Adipocyte (in vitro differentiated cells): ENCODE measurements around the gene GAB3.
"Not testable (repeated sequence)": the region's sequence is repeated elsewhere in the genome, so short reads cannot be mapped to it uniquely, and the experiment has no call there.

ENCODE experiments used
- DNase-seq: peaks from one replicate; pipeline ENCODE4 v3.0.0-alpha.2; 2015; ENCODE audit warnings: low read depth
- H3K27me3 ChIP-seq: replicated peaks from 2 replicates; pipeline ENCODE4 v1.7.0; 2013; ENCODE audit warnings: mild to moderate bottlenecking, low read length, moderate library complexity; ENCODE audit not compliant: control insufficient read depth, insufficient read depth
- H3K36me3 ChIP-seq: 2 replicates; pipeline ENCODE4 v1.7.0; 2013; ENCODE audit warnings: low read length, mild to moderate bottlenecking, moderate library complexity; ENCODE audit not compliant: control insufficient read depth, insufficient read depth, severe bottlenecking
- H3K4me1 ChIP-seq: 2 replicates; pipeline ENCODE4 v1.7.0; 2013; ENCODE audit warnings: mild to moderate bottlenecking, low read length, moderate library complexity; ENCODE audit not compliant: control insufficient read depth, insufficient read depth
- H3K4me3 ChIP-seq: 2 replicates; pipeline ENCODE4 v1.7.0; 2013; ENCODE audit warnings: mild to moderate bottlenecking, low read length, moderate library complexity
- H3K9ac ChIP-seq: 2 replicates; pipeline ENCODE4 v1.7.0; 2013; ENCODE audit warnings: mild to moderate bottlenecking, low read length, moderate library complexity
- H3K9me3 ChIP-seq: 2 replicates; pipeline ENCODE4 v1.7.0; 2013; ENCODE audit warnings: mild to moderate bottlenecking, low read length, moderate library complexity; ENCODE audit not compliant: control insufficient read depth

Gene GAB3

DNA sequence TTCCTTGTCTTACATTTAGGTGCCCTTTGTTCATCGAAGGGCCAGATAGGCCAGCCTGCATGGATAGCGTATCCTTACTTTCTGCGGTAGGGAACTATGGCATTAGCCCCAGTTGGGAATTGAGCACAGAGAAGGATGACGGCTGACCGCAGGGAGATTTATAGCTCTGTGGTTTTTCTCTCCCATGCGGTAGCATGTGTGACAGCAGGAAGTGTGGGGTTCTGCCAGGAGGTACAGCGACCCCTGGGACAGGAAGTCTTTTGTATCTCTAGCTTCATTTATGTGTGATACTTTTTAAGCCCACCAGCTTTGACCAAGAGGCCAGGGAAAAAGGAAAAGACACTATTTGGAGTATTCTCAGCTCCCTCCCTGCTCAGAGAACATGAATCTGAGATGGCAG, 33.1 kb downstream of the GAB3 start:
- Histone ChIP-seq H3K4me1 (peaks cover 11% of the 10 kb centered on the region), H3K27me3 (peaks cover 13% of the 10 kb centered on the region), H3K9ac (no peak overlapping the region), H3K9me3 (peaks cover 11% of the 10 kb centered on the region), H3K4me3 (no peak overlapping the region), H3K36me3 (no peaks in the 10 kb centered on the region)
- no peak for DNase-seq

DNA sequence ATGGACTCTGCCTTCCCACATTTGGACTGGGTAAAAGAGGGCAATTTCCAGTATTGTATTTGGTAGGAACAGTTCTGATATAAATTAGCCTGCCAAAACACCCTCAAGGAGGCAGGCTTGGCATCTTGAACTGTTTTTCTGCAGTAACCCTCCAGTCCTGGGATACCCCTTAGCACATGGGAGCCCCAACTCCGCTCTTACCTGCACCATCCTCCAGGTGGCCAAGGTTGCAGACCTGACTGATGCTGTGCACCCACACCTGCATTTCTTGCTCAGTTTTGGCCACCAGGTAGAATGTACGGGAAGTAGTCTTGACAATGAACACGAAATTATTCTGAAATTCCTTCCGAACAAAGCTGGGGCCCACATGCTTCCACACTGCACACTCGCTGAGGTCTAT, 35.1 kb downstream of the GAB3 start:
- Histone ChIP-seq H3K27me3 (peaks cover 13% of the 10 kb centered on the region), H3K9ac (no peak overlapping the region), H3K4me1 (peaks cover 14% of the 10 kb centered on the region), H3K9me3 (peaks cover 3% of the 10 kb centered on the region), H3K36me3 (no peaks in the 10 kb centered on the region), H3K4me3 (no peak overlapping the region)
- DNase-seq: no peak

DNA sequence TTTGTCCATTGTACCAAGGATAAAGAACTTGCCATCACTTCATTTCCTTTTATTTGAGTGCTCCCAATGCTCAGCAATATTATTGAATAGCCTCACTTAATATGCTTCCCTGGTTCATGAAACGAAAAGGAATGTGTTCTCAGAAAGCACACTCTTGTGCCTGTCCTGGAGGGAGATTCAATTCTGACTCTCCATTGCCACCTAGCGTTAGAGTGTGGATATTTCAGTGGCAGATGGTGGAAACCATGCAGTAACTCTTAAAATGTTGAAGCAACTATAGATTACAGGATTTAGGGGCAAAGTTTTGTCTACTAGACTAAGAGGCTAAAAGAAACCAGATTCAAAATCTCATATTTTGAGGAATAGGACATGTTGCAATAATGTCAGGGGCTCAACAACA, 36.0 kb downstream of the GAB3 start:
- H3K9me3 ChIP-seq: no peaks in the 10 kb centered on the region
- peaks cover 13% of the 10 kb centered on the region for H3K27me3 ChIP-seq
- peaks cover 14% of the 10 kb centered on the region for H3K4me1 ChIP-seq
- no peak overlapping the region for H3K4me3 ChIP-seq
- peak; percentile 77 for DNase-seq
- no peaks in the 10 kb centered on the region for H3K36me3 ChIP-seq
- no peak overlapping the region for H3K9ac ChIP-seq

DNA sequence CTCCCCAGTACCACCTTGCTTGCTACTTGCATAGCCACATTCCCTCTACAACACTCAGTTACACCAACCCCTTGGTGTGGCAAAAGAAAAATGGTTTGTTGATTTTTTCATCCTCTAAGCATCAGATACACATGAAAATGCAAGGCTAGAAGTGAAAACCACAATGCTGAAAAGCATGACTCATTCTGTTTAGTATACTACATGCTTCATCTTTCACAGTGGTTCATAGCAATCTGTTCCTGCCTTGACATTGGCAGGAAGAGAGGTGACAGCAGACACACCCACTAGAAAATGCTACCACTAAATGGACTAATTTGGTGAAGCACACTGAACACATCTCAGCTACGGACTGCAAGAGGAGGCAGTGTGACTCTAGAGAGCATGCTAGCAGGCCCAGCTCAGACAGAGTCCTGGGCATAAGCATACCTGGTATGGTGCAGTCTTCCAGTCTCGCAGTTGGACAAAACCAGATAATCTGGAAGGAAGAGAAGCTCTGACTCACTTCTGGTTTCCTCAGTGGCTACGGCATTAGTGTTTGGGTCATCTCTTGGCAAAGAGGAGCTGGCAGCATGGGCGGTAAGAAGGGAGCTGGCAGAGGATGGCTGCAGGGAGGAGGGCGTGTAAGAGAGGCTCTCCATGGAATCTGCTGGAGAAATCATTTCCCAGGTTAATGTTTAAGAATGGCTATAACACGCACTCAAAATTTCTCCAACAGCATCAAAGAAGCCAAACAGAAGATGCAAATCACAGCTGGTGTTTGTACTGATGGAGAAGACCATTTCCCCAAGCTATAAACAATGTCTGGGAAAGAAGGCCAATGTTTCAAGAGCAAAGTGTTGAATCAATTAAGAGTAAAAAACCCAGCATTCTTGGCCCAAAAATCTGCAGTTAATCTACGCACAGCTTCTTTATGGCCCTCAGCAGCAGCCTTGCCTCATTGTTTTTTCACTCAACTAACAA, 37.8 kb downstream of the GAB3 start:
- peaks cover 14% of the 10 kb centered on the region for H3K4me1 ChIP-seq
- no peak overlapping the region for H3K4me3 ChIP-seq
- H3K9ac ChIP-seq: no peak overlapping the region
- no peaks in the 10 kb centered on the region for H3K36me3 ChIP-seq
- DNase-seq: peak; percentile 56
- peaks cover 13% of the 10 kb centered on the region for H3K27me3 ChIP-seq
- H3K9me3 ChIP-seq: no peaks in the 10 kb centered on the region

DNA sequence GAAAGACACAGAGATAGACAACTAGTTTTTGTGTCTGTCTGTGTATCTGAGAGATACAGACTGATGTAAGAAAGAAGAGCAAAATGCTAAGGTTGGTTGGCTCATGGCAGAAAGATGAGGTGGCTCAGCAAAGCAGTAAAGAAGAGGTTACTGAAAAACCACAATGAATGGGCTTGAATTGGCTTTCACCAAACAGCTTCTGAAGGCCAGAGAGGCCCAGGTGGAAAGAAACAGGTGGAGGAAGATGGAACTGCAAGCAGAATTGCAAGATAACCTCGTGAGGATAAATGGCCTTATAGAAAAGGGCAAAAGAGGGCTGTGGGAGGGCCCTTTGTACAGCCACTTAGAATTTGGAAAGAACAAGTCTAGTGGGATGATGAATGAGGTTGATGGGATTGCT, 39.6 kb downstream of the GAB3 start:
- H3K9me3 ChIP-seq: no peaks in the 10 kb centered on the region
- no peaks in the 10 kb centered on the region for H3K36me3 ChIP-seq
- H3K4me1 ChIP-seq: peaks cover 10% of the 10 kb centered on the region
- H3K27me3 ChIP-seq: peaks cover 12% of the 10 kb centered on the region
- DNase-seq: no peak
- no peak overlapping the region for H3K9ac ChIP-seq
- no peak overlapping the region for H3K4me3 ChIP-seq

DNA sequence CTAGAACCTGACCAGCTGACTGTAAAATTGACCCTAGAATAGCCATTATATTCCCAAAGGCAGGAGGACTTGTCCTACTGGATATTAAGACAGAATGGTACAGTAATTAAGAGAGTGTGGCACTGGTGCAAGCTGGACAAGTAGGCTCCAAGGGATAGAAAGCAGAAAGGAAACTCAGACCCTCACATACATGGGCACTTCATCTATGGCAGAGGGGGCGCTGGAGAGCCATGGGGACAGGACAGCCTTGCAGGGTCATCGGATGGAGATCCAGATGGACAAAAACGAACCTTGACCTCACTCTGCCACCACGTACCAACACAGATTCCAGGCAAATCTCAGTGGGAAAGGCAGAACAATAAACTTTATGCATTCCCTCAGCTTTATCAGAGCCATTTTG, 40.6 kb downstream of the GAB3 start:
- no peak for DNase-seq
- H3K27me3 ChIP-seq: peaks cover 3% of the 10 kb centered on the region
- H3K4me3 ChIP-seq: no peak overlapping the region
- peaks cover 10% of the 10 kb centered on the region for H3K4me1 ChIP-seq
- no peak overlapping the region for H3K9ac ChIP-seq
- H3K9me3 ChIP-seq: no peaks in the 10 kb centered on the region
- no peaks in the 10 kb centered on the region for H3K36me3 ChIP-seq

DNA sequence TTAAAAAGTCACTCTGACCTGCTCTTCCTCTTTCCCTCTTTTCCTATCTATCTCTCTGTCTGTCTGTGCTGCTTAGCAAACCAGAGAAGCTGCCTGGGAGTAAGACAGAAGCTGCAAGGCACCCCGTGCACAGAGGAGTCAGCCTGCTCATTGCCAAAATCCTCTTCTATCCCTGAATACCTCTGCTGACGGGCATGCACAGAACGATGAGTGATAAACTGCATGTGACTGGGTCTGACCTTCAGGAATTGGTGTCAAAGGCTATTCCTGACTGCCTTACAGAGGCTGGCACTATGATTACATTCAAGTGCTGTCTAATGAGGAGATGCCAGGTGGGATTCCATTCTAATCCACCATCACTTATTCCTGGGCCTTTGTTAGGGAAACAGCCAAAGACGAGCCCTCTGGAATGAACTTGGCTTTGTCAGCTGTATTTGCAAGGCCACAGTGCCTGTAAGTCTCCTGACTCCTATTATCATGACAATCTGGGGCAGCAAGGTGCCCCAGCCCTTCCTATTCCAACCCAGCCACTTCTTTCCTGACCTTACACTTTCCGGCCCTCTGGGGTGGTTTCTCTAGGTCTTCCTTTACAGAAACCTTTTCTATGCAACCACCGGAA, 52.1 kb downstream of the GAB3 start:
- DNase-seq: no peak
- no peak overlapping the region for H3K9ac ChIP-seq

DNA sequence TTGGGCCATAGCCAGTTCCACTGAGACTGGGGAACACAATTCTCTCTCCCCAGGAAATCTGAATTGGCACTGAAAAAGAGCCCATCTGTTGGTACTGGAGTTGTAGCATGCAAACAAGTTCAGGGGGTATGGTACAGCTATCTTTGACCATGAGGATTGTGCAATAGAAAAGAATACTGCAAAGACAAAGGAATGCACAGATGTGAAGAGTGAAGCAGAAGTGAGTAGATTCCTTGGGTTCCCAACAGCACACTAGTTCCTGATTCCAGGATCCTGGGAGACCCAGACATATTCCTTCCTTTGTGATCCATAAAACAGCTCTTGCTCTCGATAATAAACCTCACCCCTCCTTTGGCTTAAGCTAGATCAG, 54.2 kb downstream of the GAB3 start:
- Histone ChIP-seq H3K4me1 (peaks cover 18% of the 10 kb centered on the region), H3K36me3 (no peaks in the 10 kb centered on the region), H3K27me3 (no peaks in the 10 kb centered on the region), H3K9me3 (peaks cover 3% of the 10 kb centered on the region), H3K9ac (no peak overlapping the region), H3K4me3 (no peak overlapping the region)
- peak; percentile 29 for DNase-seq

More for the DNA sequence above, 52.1 kb downstream of the GAB3 start:
- H3K36me3 ChIP-seq: no peaks in the 10 kb centered on the region
- peaks cover 18% of the 10 kb centered on the region for H3K4me1 ChIP-seq
- H3K9me3 ChIP-seq: no peaks in the 10 kb centered on the region
- H3K4me3 ChIP-seq: no peak overlapping the region
- no peaks in the 10 kb centered on the region for H3K27me3 ChIP-seq

DNA sequence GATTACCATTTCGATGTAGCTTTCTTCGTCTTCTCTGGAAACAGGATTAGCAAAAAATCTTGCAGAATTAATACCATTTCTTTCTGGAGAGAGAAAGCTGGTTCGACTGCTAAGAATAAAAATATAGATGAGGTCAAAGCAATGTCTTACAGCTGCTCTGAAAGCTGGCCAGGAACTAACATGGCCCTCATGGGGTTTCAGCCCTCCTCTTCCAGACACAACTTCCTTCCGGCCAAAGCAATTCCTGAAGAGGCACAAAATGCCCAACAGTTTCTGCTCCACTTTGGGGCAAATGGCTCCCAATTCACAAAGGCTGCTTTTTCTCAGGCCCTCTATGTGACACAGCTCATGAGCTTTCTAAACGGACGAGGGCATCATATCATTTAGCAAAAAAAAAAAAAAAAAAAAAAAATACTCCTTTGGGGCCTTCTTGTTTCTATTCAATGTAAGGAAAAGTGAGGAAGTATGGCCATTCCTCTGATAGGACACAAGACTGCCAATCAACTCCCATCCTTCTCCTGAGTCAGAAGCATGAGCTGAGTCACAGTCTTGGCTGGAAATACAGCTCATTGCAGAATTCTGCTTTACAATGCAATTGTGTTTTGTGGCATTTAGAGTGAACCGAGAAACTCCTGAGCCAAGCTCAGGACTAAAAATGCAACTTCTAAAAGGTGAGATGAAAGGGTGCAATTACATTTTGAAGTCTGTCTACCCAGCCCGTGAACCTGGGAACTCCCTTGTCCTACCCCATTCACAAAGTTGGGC, 54.8 kb downstream of the GAB3 start:
- DNase-seq: peak; percentile 62
- peak overlapping the region; percentile 27 for H3K4me3 ChIP-seq
- H3K36me3 ChIP-seq: no peaks in the 10 kb centered on the region

DNA sequence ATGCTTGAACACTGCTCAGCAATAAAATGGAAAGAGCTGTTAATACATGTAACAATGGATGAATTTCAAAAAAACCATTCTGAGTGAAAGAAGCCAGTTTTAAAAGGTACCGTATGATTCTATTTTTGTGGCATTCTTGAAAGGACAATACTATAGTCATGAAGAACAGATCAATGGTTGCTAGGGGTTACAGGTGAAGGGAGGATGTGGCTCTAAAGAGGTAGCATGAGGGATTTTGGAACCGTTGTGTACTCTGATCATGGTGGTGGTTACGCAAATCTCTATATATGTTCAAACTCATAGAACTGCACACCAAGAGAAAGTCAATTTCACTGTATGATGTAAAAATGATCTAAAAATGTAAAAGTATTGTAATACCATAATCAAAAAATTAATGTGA, 57.5 kb downstream of the GAB3 start:
- Histone ChIP-seq H3K9ac (no peak overlapping the region), H3K36me3 (no peaks in the 10 kb centered on the region), H3K9me3 (peaks cover 5% of the 10 kb centered on the region), H3K27me3 (no peaks in the 10 kb centered on the region), H3K4me1 (peaks cover 18% of the 10 kb centered on the region), H3K4me3 (no peak overlapping the region)
- no peak for DNase-seq

More for the DNA sequence above, 54.8 kb downstream of the GAB3 start:
- no peak overlapping the region for H3K9ac ChIP-seq
- no peaks in the 10 kb centered on the region for H3K27me3 ChIP-seq
- H3K9me3 ChIP-seq: peaks cover 5% of the 10 kb centered on the region
- H3K4me1 ChIP-seq: peaks cover 18% of the 10 kb centered on the region

DNA sequence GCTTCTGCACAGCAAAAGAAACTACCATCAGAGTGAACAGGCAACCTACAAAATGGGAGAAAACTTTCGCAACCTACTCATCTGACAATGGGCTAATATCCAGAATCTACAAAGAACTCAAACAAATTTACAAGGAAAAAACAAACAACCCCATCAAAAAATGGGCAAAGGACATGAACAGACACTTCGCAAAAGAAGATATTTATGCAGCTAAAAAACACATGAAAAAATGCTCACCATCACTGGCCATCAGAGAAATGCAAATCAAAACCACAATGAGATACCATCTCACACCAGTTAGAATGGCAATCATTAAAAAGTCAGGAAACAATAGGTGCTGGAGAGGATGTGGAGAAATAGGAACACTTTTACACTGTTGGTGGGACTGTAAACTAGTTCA, 60.4 kb downstream of the GAB3 start:
- not testable (repeated sequence) for H3K9me3 ChIP-seq, DNase-seq, H3K27me3 ChIP-seq, H3K36me3 ChIP-seq, H3K4me1 ChIP-seq, H3K9ac ChIP-seq, H3K4me3 ChIP-seq
